SU-DHL-6 (cell line): ENCODE measurements around the gene PPM1L.

ENCODE experiments used
- CTCF ChIP-seq: fragments of 200-600 bp; sonication (generic); IDR thresholded peaks from one replicate; pipeline ENCODE4 v1.5.1; 2017; ENCODE audit warnings: antibody characterized with exemption, mild to moderate bottlenecking, low read length, moderate library complexity; ENCODE audit not compliant: insufficient read depth, poor library complexity, severe bottlenecking
- EZH2phosphoT487 ChIP-seq: fragments of 200-600 bp; sonication (generic), shearing (Covaris generic); conservative IDR thresholded peaks from 2 replicates; pipeline ENCODE4 v1.6.1; 2018; ENCODE audit warnings: mild to moderate bottlenecking, antibody characterized with exemption, low read length, moderate library complexity, mixed read lengths

GRCh38 chr3:160754371-160754854 lies 1.6 kb upstream of the PPM1L start:
- no peak for TF ChIP-seq CTCF
- no peak for TF ChIP-seq EZH2phosphoT487
